ENCODE results near the gene RBM23. TPM values are rescaled to one million over a fixed set of nuclear protein-coding genes. Genes with fewer than 3 reads are reported as not detected.

The RBM23 gene
- total RNA-seq, 2 experiments from 2014 or later, result 87.9 to 111 TPM

DNA sequence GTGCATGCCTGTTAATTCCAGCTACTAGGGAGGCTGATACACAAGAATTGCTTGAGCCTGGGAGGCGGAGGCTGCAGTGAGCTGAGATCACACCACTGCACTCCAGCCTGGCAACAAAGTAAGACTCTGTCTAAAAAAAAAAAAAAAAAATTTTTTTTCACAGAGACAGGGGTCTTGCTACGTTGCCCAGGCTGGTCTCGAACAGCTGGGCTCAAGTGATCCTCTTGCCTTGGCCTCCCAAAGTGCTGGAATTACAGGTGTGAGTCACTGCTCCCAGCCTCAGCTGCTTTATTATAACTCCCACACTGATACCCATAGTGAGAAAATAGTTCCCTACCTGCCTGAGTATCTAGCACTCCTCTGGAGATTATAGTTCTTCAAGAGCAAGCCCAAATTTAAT is 26.7 kb upstream of the RBM23 start:
- POLR2A ChIA-PET, result interaction anchor here (2.5 to 3.0 kb wide), 2 partner anchors 10 to 16 kb away, joined by 10 to 11 read pairs; partner anchors contain the start of genes HAUS4 and PRMT5
- Mint-ChIP-seq H3K9me3 (no peaks in the 10 kb centered on the region), H3K4me1 (ENCODE audit: low read depth) (no peaks in the 10 kb centered on the region), H3K4me3 (no peak overlapping the region), H3K36me3 (ENCODE audit: low read depth) (peaks cover 46% of the 10 kb centered on the region), H3K27ac (no peak overlapping the region), H3K27me3 (no peaks in the 10 kb centered on the region)
- DNase-seq (no peak), ATAC-seq (ENCODE audit: poor library complexity) (no peak)
- H3K36me3 ChIP-seq (ENCODE audit: insufficient read depth, low read length), result peaks cover 21% of the 10 kb centered on the region
- no peaks in the 10 kb centered on the region for H3K27me3 ChIP-seq (ENCODE audit: control insufficient read depth in 1 of 2, insufficient read depth in 2 of 2, low read length in 2 of 2)
- no peaks in the 10 kb centered on the region for H3K9me3 ChIP-seq (ENCODE audit: control insufficient read depth in 1 of 2, insufficient read depth in 1 of 2, low read length in 2 of 2)
- H3K27ac ChIP-seq (ENCODE audit: low read depth in 1 of 2, low read length in 2 of 2), result no peak overlapping the region
- TF ChIP-seq, protein P1, sequence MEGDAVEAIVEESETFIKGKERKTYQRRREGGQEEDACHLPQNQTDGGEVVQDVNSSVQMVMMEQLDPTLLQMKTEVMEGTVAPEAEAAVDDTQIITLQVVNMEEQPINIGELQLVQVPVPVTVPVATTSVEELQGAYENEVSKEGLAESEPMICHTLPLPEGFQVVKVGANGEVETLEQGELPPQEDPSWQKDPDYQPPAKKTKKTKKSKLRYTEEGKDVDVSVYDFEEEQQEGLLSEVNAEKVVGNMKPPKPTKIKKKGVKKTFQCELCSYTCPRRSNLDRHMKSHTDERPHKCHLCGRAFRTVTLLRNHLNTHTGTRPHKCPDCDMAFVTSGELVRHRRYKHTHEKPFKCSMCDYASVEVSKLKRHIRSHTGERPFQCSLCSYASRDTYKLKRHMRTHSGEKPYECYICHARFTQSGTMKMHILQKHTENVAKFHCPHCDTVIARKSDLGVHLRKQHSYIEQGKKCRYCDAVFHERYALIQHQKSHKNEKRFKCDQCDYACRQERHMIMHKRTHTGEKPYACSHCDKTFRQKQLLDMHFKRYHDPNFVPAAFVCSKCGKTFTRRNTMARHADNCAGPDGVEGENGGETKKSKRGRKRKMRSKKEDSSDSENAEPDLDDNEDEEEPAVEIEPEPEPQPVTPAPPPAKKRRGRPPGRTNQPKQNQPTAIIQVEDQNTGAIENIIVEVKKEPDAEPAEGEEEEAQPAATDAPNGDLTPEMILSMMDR (IDR thresholded peaks at IDR 0.05), result no peak
- intact Hi-C loops (cut with DNase I, micrococcal nuclease), result no loop called here
- no peaks in the 10 kb centered on the region for H3K4me1 ChIP-seq (ENCODE audit: insufficient read depth, low read length)
- CTCF ChIA-PET, result interaction anchor here (1.0 kb wide), 1 partner anchor 41 kb away, joined by 5 read pairs; no protein-coding TSS in a partner anchor
- no peak overlapping the region for H3K4me3 ChIP-seq (ENCODE audit: low read length)

DNA sequence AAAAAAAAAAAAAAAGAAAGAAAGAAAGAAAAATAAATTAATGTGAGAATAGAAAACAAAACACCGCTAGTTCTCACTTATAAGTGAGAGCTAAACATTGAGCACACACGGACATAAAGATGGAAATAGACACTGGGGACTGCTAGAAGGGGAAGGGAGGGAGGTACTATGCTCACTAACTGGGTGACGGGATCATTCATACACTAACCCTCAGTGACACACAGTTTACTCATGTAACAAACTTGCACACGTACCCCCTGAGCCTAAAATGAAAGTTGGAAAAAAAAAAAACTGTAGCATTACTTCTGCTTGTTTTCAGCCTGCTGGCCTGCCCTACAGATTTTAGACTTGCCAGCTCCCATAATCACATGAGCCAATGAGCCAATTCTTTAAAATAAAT is 20.7 kb upstream of the RBM23 start:
- no peak overlapping the region for H3K27ac ChIP-seq (ENCODE audit: low read depth in 1 of 2, low read length in 2 of 2)
- TF ChIP-seq, protein P1 (IDR thresholded peaks at IDR 0.05), result no peak
- H3K4me3 ChIP-seq (ENCODE audit: low read length), result no peak overlapping the region
- ATAC-seq (ENCODE audit: poor library complexity), result no peak
- Mint-ChIP-seq H3K36me3 (ENCODE audit: low read depth) (peaks cover 18% of the 10 kb centered on the region), H3K4me1 (ENCODE audit: low read depth) (no peaks in the 10 kb centered on the region), H3K27me3 (no peaks in the 10 kb centered on the region), H3K4me3 (no peak overlapping the region), H3K9me3 (no peaks in the 10 kb centered on the region), H3K27ac (no peak overlapping the region)
- POLR2A ChIA-PET, result interaction anchor here (1.0 kb wide), 1 partner anchor 32 kb away, joined by 5 read pairs; no protein-coding TSS in a partner anchor
- CTCF ChIA-PET, result interaction anchor here (0.6 kb wide), 2 partner anchors 118 to 129 kb away, joined by 3 to 4 read pairs; partner anchors contain the start of gene CDH24
- no peaks in the 10 kb centered on the region for H3K27me3 ChIP-seq (ENCODE audit: control insufficient read depth in 1 of 2, insufficient read depth in 2 of 2, low read length in 2 of 2)
- no peaks in the 10 kb centered on the region for H3K36me3 ChIP-seq (ENCODE audit: insufficient read depth, low read length)
- DNase-seq, result no peak
- H3K4me1 ChIP-seq (ENCODE audit: insufficient read depth, low read length), result no peaks in the 10 kb centered on the region
- no peaks in the 10 kb centered on the region for H3K9me3 ChIP-seq (ENCODE audit: control insufficient read depth in 1 of 2, insufficient read depth in 1 of 2, low read length in 2 of 2)
- intact Hi-C loops (cut with DNase I, micrococcal nuclease), result loop anchor here in 1 of 2 experiments (10.0 kb wide), 1 partner anchor 525 kb away; the partner anchor contains the start of gene NGDN

DNA sequence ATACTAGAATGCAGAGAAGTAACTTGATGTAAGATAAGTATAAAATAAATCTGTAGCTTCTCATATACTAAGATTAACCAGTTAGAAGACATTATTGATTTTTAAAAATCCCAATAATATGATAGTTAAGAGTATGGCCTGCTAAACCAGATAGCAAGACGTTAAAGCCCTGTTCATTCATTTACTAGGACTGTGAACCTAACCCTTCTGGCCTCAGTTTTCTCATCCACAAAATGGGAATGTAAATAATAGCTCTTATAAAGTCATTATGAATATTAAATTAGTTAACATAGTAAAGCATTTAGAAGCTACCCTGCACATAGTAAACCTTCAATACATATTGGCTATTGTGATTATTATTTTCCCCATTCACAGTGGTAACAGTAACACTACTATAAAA is 16.2 kb upstream of the RBM23 start:
- H3K27me3 ChIP-seq (ENCODE audit: control insufficient read depth in 1 of 2, insufficient read depth in 2 of 2, low read length in 2 of 2), result no peaks in the 10 kb centered on the region
- intact Hi-C loops (cut with DNase I, micrococcal nuclease), result loop anchor here in 1 of 2 experiments (10.0 kb wide), 1 partner anchor 530 kb away; the partner anchor contains the start of gene NGDN
- peaks cover 7% of the 10 kb centered on the region for H3K4me1 ChIP-seq (ENCODE audit: insufficient read depth, low read length)
- POLR2A ChIA-PET, result no interaction called here
- DNase-seq, result no peak
- Mint-ChIP-seq H3K27me3 (no peaks in the 10 kb centered on the region), H3K36me3 (ENCODE audit: low read depth) (no peaks in the 10 kb centered on the region), H3K9me3 (no peaks in the 10 kb centered on the region), H3K4me1 (ENCODE audit: low read depth) (peaks cover 5% of the 10 kb centered on the region), H3K4me3 (no peak overlapping the region), H3K27ac (no peak overlapping the region)
- CTCF ChIA-PET, result interaction anchor here (1.3 kb wide), 1 partner anchor 134 kb away, joined by 3 read pairs; no protein-coding TSS in a partner anchor
- ATAC-seq (ENCODE audit: poor library complexity), result no peak
- H3K9me3 ChIP-seq (ENCODE audit: control insufficient read depth in 1 of 2, insufficient read depth in 1 of 2, low read length in 2 of 2), result no peaks in the 10 kb centered on the region
- H3K36me3 ChIP-seq (ENCODE audit: insufficient read depth, low read length), result no peaks in the 10 kb centered on the region
- TF ChIP-seq, protein P1 (IDR thresholded peaks at IDR 0.05), result no peak
- H3K4me3 ChIP-seq (ENCODE audit: low read length), result no peak overlapping the region
- no peak overlapping the region for H3K27ac ChIP-seq (ENCODE audit: low read depth in 1 of 2, low read length in 2 of 2)
